Suppressor macrophage treated with lipopolysaccharide for 1 hour (primary cell): ENCODE results near the gene PISD.

Experiments used
- DNase-seq, 3 donors: peaks; one replicate each; pipeline ENCODE4 v3.0.0-alpha.2; 2020 to 2022

Gene PISD

DNA sequence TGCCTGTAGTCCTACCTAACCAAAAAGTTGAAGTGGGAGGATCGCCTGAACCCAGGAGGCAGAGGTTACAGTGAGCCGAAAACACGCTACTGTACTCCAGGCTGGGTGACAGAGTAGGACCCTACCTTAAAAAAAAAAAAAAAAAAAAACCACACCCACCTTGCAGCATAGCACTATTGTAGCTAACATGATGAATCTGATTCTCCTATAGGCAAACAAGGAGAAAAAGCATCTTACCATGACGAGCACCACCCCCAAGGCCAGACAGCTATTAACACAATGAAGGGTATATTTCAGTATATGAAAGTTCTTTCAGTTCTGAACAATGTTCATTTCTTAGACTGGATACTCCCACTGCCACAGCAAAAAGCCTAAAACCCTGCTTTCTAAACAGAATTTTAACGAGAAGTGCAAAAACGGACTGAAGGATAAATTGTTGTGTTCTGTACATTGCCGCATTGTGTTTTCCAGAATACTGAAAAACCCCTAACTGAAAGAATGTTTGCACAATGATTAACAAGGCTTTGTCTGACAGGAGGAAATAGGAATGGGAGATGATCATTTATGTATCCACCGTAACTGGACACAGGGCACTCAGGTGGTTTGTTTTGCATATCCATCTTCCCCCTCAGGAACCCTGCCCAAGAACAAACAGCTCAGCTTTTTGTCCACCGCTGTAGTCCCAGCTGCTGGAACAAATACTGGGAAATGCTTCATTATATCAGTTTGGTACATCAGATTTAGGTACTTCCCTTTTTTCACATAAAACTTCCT, 8.9 kb downstream of the PISD start:
- DNase-seq = no peak

DNA sequence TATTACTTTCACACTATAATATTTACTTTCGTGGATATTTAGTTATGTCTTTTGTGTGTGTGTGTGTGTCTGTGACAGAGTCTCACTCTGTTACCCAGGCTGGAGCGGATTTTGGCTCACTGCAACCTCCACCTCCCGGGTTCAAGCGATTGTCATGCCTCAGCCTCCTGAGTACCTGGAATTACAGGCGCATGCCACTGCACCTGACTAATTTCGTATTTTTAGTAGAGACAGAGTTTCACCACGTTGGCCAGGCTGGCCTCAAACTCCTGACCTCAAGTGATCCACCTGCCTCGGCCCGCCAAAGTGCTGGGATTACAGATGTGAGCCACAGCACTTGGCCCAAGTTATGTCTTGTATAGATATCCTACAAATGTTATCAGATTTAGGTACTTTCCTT, 9.9 kb downstream of the PISD start:
- no peak for DNase-seq

DNA sequence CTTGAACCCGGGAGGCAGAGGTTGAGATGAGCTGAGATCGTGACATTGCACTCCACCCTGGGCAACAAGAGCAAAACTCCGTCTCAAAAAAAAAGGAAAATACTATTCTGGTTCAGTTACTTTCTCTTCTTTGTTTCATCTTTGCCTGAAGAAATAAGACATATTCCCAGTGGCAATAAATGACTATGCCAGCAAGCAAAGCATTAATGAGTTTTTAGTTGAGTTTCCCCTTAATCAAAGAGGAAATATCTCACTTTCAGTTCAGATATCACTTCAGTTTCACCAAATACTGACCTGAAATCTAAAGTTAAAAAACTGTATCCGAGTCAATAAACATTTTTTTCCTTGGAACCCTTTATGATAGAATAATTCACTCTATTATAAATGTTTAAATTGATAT, 10.4 kb downstream of the PISD start:
- DNase-seq = peak in 1 of 3 donors; percentile 33

DNA sequence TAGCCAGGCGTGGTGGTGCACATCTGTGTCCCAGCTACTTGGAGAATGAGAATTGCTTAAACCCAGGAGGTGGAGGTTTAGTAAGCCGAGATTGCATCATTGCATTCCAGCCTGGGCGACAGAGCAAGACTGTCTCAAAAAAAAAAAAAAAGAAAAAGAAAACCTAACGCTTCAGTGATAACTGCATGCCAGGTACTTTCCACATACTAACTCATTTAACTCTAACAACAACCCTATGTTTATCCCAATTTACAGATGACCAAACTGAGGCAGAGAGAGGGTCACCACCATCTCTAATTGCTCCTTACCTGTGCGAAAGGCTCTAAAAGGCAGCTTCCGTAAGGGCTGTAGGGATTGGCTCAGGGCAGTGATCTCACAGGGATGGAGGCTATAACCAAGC, 11.6 kb downstream of the PISD start:
- peak; percentile 40 to 49 (median 44) for DNase-seq

DNA sequence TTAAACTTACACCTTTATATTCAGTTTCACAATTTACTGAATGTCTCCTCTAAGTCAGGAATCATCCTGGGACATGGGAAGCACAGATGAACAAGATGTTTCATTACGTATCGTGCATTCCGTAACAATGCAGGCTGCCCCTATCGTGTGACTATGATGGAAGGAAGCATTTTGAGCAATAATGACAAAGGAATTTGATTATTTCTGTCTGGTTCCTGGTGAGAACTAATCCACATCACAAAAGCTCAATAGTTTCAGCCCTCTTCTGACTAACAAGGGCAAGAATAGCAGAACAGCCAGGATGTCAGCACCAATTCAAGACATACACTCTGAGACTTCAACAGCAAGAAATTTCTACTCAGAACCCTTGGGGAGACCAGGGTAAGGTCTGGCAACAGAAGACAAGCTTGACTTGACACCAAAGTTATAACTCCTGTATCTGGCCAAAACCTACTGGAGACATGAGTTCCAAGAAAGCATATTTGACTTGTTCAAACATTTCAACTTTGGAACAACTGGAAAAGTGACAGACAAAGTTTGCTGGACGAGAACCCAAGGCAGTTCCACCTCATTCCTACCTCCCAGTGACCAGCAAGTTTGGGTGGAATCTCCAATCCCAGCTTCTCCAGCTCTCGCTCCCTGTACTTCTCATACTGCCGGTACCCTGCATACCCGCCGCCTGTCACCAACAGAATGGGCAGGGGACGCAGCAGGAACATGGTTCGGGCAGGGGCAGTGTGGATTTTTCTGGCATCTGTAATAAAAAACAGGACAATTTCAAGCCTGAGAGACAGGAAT, 14.3 kb downstream of the PISD start:
- no peak for DNase-seq

DNA sequence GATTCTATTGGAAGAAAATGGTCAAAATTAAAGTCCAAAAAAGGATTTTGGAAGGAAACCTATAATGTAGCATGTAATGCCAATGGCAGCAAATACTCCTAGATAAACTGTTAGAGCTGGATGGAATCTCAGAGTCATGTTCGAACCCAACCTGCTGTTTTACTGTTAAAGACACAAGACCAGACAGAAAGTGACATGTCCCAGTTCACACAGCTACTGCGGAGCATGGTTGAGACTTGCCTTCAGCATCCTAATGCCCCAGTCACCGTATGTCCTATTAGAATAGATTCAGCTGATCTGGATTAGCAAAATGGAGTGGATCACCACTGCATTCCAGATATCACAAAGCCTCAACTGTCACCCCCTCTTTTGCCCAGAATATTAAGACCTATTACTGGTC, 14.9 kb downstream of the PISD start:
- no peak for DNase-seq

DNA sequence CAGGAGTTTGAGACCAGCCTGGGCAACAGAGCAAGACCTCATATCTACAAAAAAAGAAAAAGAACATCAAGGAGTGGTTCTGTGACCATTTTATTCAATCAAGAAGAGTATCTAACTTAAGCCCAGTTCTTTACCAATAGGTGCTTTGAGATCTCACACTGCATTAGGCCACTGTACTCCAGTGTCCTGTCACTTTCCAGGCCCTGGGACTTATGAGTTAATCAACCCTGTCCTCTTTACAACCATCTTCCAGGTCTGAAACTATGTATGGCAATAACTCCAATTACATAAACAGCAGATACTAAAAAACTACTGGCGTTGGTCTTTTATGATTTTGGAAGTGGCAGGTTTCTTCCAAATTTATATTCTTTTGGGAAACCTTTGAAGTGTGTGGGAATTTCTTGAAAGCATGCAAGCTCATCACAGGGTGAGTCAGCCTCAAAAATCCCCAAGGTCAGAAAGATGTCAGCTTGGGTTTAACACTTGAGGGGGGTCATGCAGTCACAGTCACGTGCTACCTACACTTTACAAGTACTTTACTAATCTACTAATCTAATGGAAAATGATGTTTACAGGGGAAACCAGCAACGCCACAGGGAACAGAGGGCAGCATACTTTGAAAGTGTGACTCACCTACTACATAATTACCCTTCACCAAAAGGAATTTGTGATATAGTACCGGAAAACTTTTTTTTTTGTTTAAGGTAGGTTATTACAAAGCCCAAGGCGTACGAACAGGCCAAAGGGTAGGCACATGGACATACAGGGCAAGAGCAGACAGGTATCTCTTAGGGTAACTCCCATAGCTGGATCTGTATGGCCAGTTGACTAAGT, 15.6 kb downstream of the PISD start:
- DNase-seq = peak; percentile 89 to 93 (median 90)

DNA sequence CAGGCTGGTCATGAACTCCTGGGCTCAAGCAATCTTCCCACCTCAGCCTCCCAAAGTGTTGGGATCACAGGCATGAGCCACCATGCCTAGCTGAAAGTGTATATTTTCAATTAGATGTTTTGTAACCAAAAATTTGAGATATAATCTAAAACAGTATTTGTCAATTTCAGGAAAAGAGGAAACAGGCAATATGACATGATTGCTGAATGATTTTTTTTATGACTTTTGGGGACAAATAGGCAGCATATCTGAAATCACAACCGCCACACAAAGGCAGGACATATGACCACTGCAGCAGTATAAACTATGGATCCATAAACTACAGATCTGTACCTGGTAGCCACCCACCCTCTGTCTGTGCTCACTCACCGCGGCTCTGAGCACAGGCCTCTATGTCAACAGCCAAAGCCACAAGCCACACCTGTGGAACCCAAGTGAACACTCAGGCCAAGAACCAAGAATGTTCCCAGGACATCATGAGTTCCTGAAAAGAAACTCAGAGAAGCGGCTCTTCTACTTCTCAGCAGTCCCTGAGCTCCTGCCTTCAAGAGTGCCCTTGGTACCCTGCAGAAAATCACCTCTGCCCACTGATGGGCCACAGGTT, 22.5 kb downstream of the PISD start:
- peak in 1 of 3 donors; percentile 57 for DNase-seq

DNA sequence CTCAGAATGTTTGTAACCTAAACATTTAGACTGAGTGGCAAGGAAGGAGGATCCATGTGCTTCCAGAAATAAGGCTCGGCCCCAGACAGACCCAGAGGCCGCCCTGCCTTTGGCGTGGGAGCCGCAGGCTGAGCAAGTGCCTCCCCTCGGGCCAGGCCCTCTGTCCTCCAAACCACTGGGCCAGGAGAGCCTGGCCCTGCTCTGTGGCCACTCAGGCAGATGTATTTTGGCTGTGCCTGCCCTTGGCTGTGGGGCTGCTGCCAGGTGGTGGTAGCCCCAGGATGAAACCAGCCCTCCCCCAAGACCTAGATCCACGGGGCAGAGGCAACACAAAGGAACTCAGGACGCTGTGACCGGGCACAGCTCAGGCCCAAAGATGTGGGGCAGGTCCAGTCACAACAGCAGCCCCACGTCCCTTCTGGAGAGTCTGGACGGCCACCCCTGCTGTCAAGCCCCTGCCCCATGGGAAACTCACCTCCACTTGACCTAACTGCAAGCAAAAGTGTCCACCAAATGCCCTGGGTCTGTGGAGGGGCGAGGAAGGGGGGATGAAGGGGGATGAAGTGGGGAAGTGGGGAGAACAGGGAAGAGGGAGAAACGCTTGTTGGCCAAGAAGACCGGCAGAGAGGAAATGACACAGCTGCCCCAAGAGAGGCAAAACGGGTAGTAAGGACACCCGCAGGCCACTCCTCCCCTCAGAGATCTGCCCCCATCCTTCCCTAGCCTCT, 24.0 kb downstream of the PISD start:
- DNase-seq = peak; percentile 86 to 87 (median 87)

DNA sequence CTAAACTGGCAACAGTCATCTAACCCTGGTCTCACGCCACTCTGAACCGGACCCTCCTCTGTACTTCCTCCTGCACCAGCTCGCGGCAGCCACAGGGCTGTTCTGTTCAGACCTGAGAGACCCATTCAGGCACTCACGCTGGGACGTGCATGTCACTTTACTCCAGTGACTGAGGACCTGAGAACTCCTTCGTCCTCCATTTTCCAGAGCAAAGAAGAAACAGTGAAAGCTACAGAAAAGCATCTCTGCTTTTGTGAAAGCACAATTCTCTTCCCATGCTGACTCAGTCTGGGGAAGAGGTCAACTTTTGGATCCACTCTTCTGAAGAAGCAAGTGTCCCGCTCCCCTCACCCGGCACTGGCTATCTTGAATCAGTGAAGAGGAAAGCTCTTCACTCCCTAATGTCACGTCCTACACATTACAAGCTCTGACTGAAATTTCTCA, 24.5 kb downstream of the PISD start:
- peak; percentile 79 to 82 (median 81) for DNase-seq

DNA sequence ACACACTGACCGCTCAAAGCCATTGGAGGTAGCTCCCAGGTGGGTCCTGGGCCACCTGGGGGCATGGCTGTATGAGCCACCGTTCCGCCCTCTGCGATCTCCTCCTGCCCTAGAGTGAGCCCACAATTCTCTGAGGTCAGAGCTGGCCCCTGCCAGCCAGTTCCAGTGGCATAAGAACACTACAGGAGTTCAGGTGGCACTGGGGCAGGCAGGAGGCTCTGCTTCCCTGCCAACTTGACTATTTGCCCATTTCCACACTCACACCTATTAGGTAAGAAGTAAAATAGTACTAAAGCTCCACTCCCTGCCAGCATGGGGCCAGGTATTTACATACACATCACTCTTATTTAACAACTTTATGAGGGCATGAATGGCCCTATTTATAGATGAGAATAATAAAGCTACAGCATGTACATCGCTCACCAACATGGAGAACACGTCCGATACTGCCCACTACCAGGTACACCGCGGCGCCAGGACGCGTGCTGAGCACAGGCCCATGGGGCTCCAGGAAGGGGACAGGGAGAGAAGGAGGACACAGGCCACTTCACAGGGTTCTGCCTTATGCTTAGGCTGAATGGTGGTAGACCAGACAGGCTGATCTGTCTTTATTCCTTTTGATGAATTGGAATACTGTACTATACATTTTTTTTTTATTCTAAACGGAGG, 26.2 kb downstream of the PISD start:
- no peak for DNase-seq

DNA sequence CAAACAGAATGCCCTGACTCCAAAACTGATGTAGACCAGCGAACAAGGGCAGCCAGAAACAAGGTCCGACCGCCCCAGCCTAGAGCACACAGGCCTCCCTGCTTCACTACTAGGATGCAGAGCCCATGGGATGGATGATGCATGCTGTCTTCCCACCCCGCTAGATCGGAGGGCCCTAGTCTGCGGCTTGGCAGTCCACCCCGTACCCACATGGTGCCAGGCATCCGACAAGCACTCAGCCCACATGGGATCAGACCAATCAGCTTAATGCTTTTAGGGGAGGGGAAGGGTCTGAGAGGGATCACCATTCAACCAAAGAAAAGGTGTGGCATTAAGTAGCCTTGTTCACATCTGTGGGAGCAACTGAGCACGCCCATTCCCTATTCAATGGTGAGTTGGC, 30.6 kb downstream of the PISD start:
- no peak for DNase-seq

DNA sequence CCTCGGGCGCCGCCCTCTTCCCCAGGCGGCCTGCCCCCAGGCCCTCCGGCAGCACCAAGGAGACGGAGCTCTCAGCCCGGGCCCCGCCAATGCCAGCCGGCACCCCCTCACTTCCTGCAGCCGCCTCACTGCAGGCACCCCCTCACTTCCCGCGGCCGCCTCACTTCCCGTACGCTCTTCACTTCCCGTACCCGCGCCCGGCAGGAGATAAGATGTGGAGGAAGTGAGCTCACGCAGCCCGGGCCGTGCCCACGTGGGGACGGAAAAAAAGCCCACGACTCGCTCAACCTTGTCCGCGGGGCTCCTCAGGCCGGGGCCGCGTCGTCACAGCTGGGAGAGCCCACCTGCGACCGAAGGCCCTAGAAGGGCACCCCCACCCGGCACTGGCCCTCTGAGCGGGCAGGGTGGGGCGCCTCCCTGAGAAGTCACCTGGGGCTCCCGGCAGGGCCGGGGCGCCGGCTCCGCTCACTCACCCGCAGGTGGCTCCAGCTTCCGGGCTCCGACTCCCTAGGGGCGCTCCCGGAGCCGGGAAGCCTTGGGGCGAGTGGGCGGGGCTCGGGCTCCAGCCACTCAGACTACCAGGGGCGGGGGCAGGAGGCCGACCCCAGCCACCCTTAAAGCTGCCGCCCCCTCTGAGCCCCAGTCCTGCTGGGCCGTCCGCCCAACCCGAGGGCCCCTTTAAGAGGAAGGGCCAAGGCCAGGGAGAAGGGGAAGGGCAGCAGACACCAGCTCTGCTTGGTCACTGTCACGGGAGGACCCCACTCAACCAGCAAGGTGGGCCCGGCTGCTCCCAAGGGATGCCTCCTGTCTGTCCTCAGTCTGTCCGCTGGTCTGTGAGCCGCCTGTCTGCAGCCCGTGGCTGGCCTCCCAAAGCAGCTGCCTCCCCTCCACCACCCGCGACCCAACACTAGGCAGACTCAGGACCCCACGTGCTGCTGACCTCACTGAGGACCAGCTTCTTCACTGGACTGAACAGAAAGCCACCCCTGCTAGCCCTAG, 31.4 kb downstream of the PISD start:
- DNase-seq = peak; percentile 92 to 94 (median 94)

DNA sequence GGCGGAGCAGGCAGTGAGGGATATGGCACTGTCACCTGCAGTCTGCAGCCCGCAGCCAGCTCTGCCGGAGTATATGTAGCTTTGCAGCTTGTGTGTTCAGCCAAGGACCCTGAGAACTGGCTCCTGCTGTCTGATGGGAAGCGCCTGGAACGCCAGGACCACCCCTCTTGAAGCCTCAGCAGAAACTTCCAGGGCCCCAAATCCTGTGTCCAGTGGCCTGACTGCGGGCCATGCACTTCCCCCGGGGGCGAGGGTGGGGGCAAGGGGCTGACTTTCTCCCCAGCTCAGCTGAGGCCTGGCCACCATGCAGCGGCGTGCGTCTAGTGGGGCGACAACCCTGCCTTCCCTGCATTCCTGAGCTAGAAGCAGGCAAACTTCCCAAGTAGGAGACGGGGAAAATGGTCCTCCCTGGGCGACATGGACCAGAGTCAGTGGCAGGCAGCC, 32.3 kb downstream of the PISD start:
- DNase-seq = no peak

DNA sequence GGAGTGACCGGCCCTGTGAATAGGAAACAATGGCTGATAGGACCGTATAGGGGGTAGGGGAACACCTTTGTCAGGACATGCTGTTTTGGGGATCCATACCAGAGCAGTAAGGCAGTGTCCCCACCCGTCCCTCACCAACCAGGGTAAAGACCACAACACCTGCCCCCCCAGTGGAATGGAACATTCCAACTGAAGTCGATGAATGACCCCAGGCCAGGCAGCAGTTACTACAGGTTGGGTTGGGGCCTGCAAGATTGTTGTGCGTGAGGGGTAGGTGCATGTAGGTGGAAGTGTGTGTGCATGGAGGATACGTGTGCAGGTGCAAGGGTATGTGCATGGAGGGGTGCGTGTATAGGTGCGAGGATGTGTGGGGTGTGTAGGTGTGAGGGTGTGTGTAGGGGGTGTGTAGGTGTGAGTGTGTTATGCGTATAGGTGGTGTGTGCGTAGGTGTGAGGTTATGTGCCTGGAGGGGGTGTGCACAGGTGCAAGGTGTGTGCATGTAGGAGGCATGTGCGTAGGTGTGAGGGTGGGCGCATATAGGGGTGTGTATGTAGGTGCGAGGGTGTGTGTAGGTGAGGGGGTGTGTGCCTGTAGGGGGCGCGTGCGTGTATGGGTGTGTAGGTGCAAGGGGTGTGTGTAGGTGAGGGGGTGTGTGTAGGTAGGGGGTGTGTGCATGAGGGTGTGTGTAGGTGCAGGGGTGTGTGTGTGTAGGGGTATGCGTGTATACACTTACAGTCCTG, 32.9 kb downstream of the PISD start:
- no peak for DNase-seq

DNA sequence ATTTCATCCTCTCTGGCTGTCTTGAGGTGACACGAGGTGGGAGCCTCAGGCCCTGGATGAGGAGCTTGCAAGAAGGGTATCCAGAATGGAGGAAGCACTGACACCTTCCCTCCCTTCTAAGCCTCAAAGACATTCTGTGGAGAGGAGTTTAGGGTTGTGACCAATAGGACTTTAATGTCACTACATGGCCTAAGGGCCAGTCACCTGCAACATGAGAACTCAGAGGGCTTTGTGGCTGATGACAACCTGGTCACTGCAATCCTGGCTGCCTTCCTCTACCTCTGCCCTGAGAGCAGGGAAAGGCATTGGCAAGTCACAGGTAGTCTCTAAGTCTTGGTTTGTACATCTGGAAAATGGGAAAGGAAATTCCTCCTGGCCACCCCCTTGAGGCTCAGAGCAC, 33.7 kb downstream of the PISD start:
- no peak for DNase-seq

DNA sequence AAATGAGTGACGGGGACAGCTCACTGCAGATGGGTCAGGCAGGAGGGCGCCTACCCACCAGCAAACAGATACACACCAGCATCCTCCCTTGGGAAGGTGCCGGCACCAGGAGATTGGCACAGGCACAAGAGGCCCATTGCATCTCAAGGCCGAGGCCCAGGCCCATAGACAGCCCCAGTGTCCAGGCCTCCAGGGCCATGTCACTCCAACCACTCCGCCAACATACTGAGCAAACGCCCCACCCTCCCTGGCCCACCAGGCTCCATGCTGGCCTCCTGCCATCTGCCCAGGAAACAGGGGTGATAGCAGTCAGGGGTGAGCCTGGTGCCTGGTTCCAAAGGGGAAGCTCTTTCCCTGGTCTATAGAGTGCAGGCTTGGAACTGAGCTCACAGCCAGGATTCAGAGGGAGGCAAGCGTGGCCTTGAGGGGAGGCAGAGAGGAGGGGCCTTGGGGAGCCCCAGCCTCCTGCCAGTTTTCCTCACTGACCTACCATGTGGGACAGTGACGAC, 34.7 kb downstream of the PISD start:
- DNase-seq = no peak

DNA sequence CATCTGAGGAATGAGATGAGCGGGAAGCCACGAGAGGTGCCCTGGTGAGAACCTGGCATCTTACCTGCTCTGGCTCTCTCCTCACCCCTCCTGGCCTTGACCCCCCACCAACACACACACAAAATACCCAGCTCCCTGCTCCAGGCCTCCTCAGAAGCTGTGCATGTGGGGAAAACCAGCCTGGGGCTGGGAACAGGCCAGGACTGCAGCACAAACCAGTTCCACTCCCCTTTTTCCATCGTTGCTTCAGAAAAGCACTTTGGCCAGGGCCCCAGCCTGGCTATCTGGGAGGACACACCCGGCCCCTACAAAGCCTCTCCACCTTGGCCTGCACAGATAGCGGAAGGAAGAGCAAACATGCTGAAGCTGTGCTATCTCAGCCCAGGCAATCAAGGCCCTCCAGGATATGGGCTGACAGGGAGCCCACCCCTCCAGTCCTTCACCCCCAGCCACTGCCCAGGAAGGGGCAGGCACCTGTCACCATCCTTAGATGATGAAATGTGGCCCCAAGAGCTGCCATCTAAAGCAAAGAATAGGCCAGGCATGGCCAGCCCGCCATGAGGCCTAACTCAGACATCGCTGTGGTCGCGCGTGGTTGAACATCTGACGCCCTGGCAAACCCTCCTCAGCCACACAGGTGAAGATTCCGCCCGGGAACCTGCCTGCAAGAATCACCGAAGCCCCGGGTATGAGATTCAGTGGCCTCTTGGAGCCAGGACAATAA, 35.4 kb downstream of the PISD start:
- no peak for DNase-seq
